Measurements from ENCODE around the gene SLC25A21.
"Not testable (repeated sequence)": the region's sequence is repeated elsewhere in the genome, so short reads cannot be mapped to it uniquely, and the experiment has no call there.

SLC25A21 gene

DNA sequence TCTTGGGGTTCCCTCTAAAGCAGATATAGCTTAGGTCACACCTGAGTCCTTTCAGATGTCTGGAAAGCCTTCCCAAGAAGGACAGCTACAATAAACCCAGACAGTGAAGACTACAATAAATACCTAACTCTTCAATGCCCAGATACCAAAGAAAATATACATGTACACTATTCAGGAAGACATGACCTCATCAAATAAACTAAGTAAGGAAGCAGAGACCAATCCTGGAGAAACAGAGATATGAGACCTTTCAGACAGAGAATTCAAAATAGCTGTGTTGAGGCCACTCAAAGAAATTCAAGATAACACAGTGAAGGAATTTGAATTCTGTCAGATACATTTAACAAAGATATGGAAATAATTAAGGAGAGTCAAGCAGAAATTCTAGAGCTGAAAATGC, 40.6 kb upstream of the SLC25A21 start:
- H4K20me1 ChIP-seq (ENCODE audit: control insufficient read depth, insufficient read depth, low read depth, low read length): no peaks in the 10 kb centered on the region
- H3K27me3 ChIP-seq (ENCODE audit: control insufficient read depth, low read length): no peaks in the 10 kb centered on the region
- H3K4me2 ChIP-seq (ENCODE audit: low read length): no peak overlapping the region
- H3K9me3 ChIP-seq (ENCODE audit: control insufficient read depth, insufficient read depth, low read length): peaks cover 5% of the 10 kb centered on the region; the same call in 1 of the 2 replicates
- H3K9me2 ChIP-seq (replicated peaks; ENCODE audit: control insufficient read depth, low read length): no peaks in the 10 kb centered on the region
- no peaks in the 10 kb centered on the region for H3K79me2 ChIP-seq (ENCODE audit: control insufficient read depth, low read length)
- H3K36me3 ChIP-seq (ENCODE audit: control insufficient read depth, low read length): no peaks in the 10 kb centered on the region
- H3K4me3 ChIP-seq (ENCODE audit: low read length): no peak overlapping the region
- H3K4me1 ChIP-seq (ENCODE audit: control insufficient read depth, low read length): no peaks in the 10 kb centered on the region
- no peak overlapping the region for H3K27ac ChIP-seq (ENCODE audit: low read depth, low read length)
- no peaks in the 10 kb centered on the region for H3F3A ChIP-seq (ENCODE audit: control insufficient read depth, insufficient read depth)
- TF ChIP-seq EZH2phosphoT487 (IDR thresholded peaks at IDR 0.05; ENCODE audit: borderline replicate concordance, low read length): no peak
- TF ChIP-seq, protein P1, sequence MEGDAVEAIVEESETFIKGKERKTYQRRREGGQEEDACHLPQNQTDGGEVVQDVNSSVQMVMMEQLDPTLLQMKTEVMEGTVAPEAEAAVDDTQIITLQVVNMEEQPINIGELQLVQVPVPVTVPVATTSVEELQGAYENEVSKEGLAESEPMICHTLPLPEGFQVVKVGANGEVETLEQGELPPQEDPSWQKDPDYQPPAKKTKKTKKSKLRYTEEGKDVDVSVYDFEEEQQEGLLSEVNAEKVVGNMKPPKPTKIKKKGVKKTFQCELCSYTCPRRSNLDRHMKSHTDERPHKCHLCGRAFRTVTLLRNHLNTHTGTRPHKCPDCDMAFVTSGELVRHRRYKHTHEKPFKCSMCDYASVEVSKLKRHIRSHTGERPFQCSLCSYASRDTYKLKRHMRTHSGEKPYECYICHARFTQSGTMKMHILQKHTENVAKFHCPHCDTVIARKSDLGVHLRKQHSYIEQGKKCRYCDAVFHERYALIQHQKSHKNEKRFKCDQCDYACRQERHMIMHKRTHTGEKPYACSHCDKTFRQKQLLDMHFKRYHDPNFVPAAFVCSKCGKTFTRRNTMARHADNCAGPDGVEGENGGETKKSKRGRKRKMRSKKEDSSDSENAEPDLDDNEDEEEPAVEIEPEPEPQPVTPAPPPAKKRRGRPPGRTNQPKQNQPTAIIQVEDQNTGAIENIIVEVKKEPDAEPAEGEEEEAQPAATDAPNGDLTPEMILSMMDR (IDR thresholded peaks at IDR 0.05; ENCODE audit: low read depth, low read length, poor library complexity, severe bottlenecking): no peak

DNA sequence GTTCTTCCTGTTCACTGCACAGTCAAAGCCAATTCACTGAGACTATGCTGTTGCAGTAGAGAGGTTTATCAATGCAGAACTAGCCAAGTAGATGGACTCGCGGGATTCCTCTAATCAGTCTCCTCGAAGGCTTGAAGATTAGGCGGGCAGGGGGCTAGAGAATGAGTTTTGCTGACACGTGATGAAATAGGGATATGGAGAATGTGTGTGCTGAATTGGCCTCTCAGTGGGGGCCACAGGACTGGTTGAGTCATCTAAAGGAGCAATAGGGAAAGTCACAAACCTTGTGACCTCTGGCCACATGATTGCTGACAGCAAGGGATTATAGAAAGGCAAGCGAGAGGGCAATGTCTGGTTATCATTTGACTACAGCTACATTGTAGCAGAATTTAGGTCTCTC, 38.0 kb upstream of the SLC25A21 start:
- H3K27ac ChIP-seq (ENCODE audit: low read depth, low read length): no peak overlapping the region
- H3K36me3 ChIP-seq (ENCODE audit: control insufficient read depth, low read length): no peaks in the 10 kb centered on the region
- H3F3A ChIP-seq (ENCODE audit: control insufficient read depth, insufficient read depth): no peaks in the 10 kb centered on the region
- H4K20me1 ChIP-seq (ENCODE audit: control insufficient read depth, insufficient read depth, low read depth, low read length): no peaks in the 10 kb centered on the region
- no peak for TF ChIP-seq EZH2phosphoT487 (IDR thresholded peaks at IDR 0.05; ENCODE audit: borderline replicate concordance, low read length)
- H3K27me3 ChIP-seq (ENCODE audit: control insufficient read depth, low read length): no peaks in the 10 kb centered on the region
- peaks cover 11% of the 10 kb centered on the region; the same call in 1 of the 2 replicates for H3K9me3 ChIP-seq (ENCODE audit: control insufficient read depth, insufficient read depth, low read length)
- H3K79me2 ChIP-seq (ENCODE audit: control insufficient read depth, low read length): no peaks in the 10 kb centered on the region
- H3K4me3 ChIP-seq (ENCODE audit: low read length): no peak overlapping the region
- no peak overlapping the region for H3K4me2 ChIP-seq (ENCODE audit: low read length)
- H3K9me2 ChIP-seq (replicated peaks; ENCODE audit: control insufficient read depth, low read length): no peaks in the 10 kb centered on the region
- H3K4me1 ChIP-seq (ENCODE audit: control insufficient read depth, low read length): no peaks in the 10 kb centered on the region

DNA sequence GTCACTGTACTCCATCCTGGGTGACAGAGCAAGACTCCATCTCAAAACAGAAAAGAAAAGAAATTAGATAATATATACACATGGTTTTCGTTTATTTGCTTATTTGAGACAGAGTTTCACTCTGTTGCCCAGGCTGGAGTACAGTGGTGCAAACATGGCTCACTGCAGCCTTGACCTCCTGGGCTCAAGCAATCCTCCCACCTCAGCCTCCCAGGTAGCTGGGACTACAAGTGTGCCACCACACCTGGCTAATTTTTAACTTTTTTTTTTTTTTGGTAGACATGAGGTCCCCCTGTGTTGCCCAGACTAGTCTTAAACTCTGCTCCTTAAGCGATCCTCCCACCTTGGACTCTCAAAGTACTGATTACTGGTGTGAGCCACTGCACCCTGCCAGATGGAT, 37.2 kb upstream of the SLC25A21 start:
- not testable (repeated sequence) for H3K4me2 ChIP-seq (ENCODE audit: low read length); H3K9me2 ChIP-seq (replicated peaks; ENCODE audit: control insufficient read depth, low read length); H3K4me3 ChIP-seq (ENCODE audit: low read length); H4K20me1 ChIP-seq (ENCODE audit: control insufficient read depth, insufficient read depth, low read depth, low read length); H3F3A ChIP-seq (ENCODE audit: control insufficient read depth, insufficient read depth); H3K27ac ChIP-seq (ENCODE audit: low read depth, low read length); H3K4me1 ChIP-seq (ENCODE audit: control insufficient read depth, low read length); H3K27me3 ChIP-seq (ENCODE audit: control insufficient read depth, low read length); H3K79me2 ChIP-seq (ENCODE audit: control insufficient read depth, low read length); H3K36me3 ChIP-seq (ENCODE audit: control insufficient read depth, low read length)
- peaks cover 11% of the 10 kb centered on the region; the same call in 1 of the 2 replicates for H3K9me3 ChIP-seq (ENCODE audit: control insufficient read depth, insufficient read depth, low read length)

DNA sequence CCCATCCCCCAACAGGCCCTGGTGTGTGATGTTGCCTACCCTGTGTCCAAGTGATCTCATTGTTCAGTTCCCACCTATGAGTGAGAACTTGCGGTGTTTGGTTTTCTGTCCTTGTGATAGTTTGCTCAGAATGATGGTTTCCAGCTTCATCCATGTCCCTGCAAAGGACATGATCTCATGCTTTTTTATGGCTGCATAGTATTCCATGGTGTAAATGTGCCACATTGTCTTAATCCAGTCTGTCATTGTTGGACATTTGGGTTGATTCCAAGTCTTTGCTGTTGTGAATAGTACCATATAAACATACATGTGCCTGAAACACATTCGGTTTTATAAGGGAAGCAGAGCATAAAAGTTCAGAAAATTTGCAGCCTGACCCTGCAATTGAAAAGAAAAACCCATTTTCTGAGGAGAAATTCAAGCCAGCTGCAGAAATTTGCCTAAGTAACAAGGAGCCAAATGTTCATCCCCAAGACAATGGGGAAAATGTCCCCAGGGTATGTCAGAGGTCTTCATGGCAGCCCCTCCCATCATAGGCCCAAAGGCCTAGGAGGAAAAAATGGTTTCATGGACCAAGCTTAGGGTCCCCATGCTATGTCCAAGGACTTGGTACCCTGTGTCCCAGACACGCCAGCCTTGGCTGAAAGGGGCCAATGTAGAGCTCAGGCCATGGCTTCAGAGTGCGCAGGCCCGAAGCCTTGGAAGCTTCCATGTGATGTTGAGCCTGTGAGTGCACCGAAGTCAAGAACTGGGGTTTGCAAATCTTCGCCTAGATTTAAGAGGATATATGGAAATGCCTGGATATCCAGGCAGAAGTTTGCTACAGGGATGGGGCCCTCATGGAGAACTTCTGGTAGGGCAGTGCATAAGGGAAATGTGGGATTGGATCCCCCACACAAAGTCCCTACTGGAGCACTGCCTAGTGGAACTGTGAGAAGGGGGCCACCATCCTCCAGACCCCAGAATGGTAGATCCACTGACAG, 33.5 kb upstream of the SLC25A21 start:
- H3K79me2 ChIP-seq (ENCODE audit: control insufficient read depth, low read length); H3K4me2 ChIP-seq (ENCODE audit: low read length); H3F3A ChIP-seq (ENCODE audit: control insufficient read depth, insufficient read depth); H3K9me3 ChIP-seq (ENCODE audit: control insufficient read depth, insufficient read depth, low read length); H4K20me1 ChIP-seq (ENCODE audit: control insufficient read depth, insufficient read depth, low read depth, low read length); H3K27me3 ChIP-seq (ENCODE audit: control insufficient read depth, low read length); H3K4me3 ChIP-seq (ENCODE audit: low read length); H3K4me1 ChIP-seq (ENCODE audit: control insufficient read depth, low read length); H3K27ac ChIP-seq (ENCODE audit: low read depth, low read length); H3K36me3 ChIP-seq (ENCODE audit: control insufficient read depth, low read length); H3K9me2 ChIP-seq (replicated peaks; ENCODE audit: control insufficient read depth, low read length): not testable (repeated sequence)

DNA sequence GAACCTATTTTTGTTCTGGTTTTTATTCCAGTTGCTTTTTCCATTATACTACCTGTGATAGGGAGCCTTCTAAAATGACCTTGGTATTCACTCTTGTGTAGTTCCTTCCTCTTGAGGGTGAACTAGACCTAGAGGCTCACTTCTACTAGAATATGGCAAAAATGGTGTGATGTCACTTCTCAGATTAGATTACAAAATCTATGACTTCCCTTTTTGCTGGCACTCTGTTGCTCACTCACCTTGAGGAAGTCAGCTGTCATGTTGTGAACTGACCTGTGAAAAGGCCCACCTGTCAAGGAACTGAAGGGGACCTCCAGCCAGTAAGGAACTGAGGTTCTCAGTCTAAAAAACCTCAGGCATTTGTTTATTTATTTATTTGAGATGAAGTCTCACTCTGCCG, 31.0 kb upstream of the SLC25A21 start:
- H3K4me1 ChIP-seq (ENCODE audit: control insufficient read depth, low read length): no peaks in the 10 kb centered on the region
- H3K9me3 ChIP-seq (ENCODE audit: control insufficient read depth, insufficient read depth, low read length): peaks cover 6% of the 10 kb centered on the region; the same call in 1 of the 2 replicates
- no peak overlapping the region for H3K27ac ChIP-seq (ENCODE audit: low read depth, low read length)
- H3K4me3 ChIP-seq (ENCODE audit: low read length): no peak overlapping the region
- no peak overlapping the region for H3K4me2 ChIP-seq (ENCODE audit: low read length)
- H3K27me3 ChIP-seq (ENCODE audit: control insufficient read depth, low read length): no peaks in the 10 kb centered on the region
- H3F3A ChIP-seq (ENCODE audit: control insufficient read depth, insufficient read depth): no peaks in the 10 kb centered on the region
- H4K20me1 ChIP-seq (ENCODE audit: control insufficient read depth, insufficient read depth, low read depth, low read length): no peaks in the 10 kb centered on the region
- H3K79me2 ChIP-seq (ENCODE audit: control insufficient read depth, low read length): no peaks in the 10 kb centered on the region
- no peaks in the 10 kb centered on the region for H3K36me3 ChIP-seq (ENCODE audit: control insufficient read depth, low read length)
- H3K9me2 ChIP-seq (replicated peaks; ENCODE audit: control insufficient read depth, low read length): no peaks in the 10 kb centered on the region
- TF ChIP-seq EZH2phosphoT487 (IDR thresholded peaks at IDR 0.05; ENCODE audit: borderline replicate concordance, low read length): no peak
- TF ChIP-seq, protein P1 (IDR thresholded peaks at IDR 0.05; ENCODE audit: low read depth, low read length, poor library complexity, severe bottlenecking): no peak

All from DOHH2 (cell line).